ENCODE data around the gene OVAAL. TPM values are rescaled to one million over a fixed set of nuclear protein-coding genes. Genes with fewer than 3 reads are reported as not detected.

OVAAL gene
- total RNA-seq, 1 donor from 2014 or later = not detected

GRCh38 chr1:180612632-180613031, 53.9 kb downstream of the OVAAL start:
- H3K27me3 Mint-ChIP-seq (ENCODE audit: low read depth) = no peaks in the 10 kb centered on the region
- no peak overlapping the region for H3K4me3 Mint-ChIP-seq (ENCODE audit: unreplicated experiment)
- no peak for DNase-seq (ENCODE audit: low spot score)
- no peak overlapping the region for H3K27ac Mint-ChIP-seq (ENCODE audit: unreplicated experiment)
- no peaks in the 10 kb centered on the region for H3K9me3 Mint-ChIP-seq (ENCODE audit: low read depth)
- H3K4me1 Mint-ChIP-seq (ENCODE audit: low read depth) = peaks cover 18% of the 10 kb centered on the region
- no peak for TF ChIP-seq CTCF (IDR thresholded peaks at IDR 0.05)
- H3K36me3 Mint-ChIP-seq (ENCODE audit: low read depth) = no peaks in the 10 kb centered on the region

- H3K9me3 Mint-ChIP-seq (ENCODE audit: low read depth) = no peaks in the 10 kb centered on the region
- no peaks in the 10 kb centered on the region for H3K36me3 Mint-ChIP-seq (ENCODE audit: low read depth)
- H3K4me1 Mint-ChIP-seq (ENCODE audit: low read depth) = peaks cover 17% of the 10 kb centered on the region
- no peak for TF ChIP-seq CTCF (IDR thresholded peaks at IDR 0.05)
- H3K27ac Mint-ChIP-seq (ENCODE audit: unreplicated experiment) = no peak overlapping the region
- no peaks in the 10 kb centered on the region for H3K27me3 Mint-ChIP-seq (ENCODE audit: low read depth)
- no peak for DNase-seq (ENCODE audit: low spot score)
- no peak overlapping the region for H3K4me3 Mint-ChIP-seq (ENCODE audit: unreplicated experiment)
Observed at GRCh38 chr1:180614730-180615129, 56.0 kb downstream of the OVAAL start.

- Mint-ChIP-seq H3K4me3 (ENCODE audit: unreplicated experiment) (no peak overlapping the region), H3K4me1 (ENCODE audit: low read depth) (peaks cover 8% of the 10 kb centered on the region), H3K27ac (ENCODE audit: unreplicated experiment) (no peak overlapping the region), H3K27me3 (ENCODE audit: low read depth) (no peaks in the 10 kb centered on the region), H3K36me3 (ENCODE audit: low read depth) (no peaks in the 10 kb centered on the region), H3K9me3 (ENCODE audit: low read depth) (no peaks in the 10 kb centered on the region)
- no peak for DNase-seq (ENCODE audit: low spot score)
- TF ChIP-seq CTCF (IDR thresholded peaks at IDR 0.05) = no peak
Observed at GRCh38 chr1:180615493-180616290, 56.9 kb downstream of the OVAAL start.

Other genes starting within 250 kb of the OVAAL start
- 43.1 to 55.0 TPM (median 43.4 TPM) in 3 replicates for gene ACBD6, start 56.4 kb upstream of the OVAAL start, total RNA-seq
- gene XPR1, start 73.1 kb downstream of the OVAAL start, total RNA-seq = 24.2 to 32.4 TPM (median 24.9 TPM) in 3 replicates

All from chondrocyte (in vitro differentiated cells).